K562 (cell line): ENCODE measurements around the gene NALCN.

Experiments used
- CTCF ChIP-seq, 3 experiments: IDR thresholded peaks in 2 of 3; conservative IDR thresholded peaks in 1 of 3; 2 replicates each; pipeline ENCODE4 v1.5.1; 2011 to 2012; ENCODE audit warnings: low read length in 3 of 3, mild to moderate bottlenecking in 3 of 3, control low read depth in 2 of 3, improper control_type of control experiment in 1 of 3, inconsistent platforms in 1 of 3, low read depth in 1 of 3, mixed read lengths in 1 of 3, moderate library complexity in 1 of 3; ENCODE audit not compliant: insufficient read depth in 2 of 3
- EP300 ChIP-seq: IDR thresholded peaks from 2 replicates; pipeline ENCODE4 v1.6.1; 2012; ENCODE audit warnings: low read length, improper control_type of control experiment
- FOXM1 ChIP-seq, 2 experiments: fragments of 450-650 bp in 1 of 2; sonication (generic) in 1 of 2; formaldehyde crosslinking in 1 of 2; IDR thresholded peaks; 2 replicates each; pipeline versions ENCODE4 v1.6.1 to v1.9.0; 2017 to 2022; ENCODE audit warnings: low read depth in 2 of 2, mild to moderate bottlenecking in 2 of 2, missing genetic modification reagents in 1 of 2, moderate library complexity in 1 of 2
- HDGF ChIP-seq: fragments of 450-650 bp; IDR thresholded peaks from 2 replicates; pipeline ENCODE4 v1.6.1; 2016
- POLR2A ChIP-seq: fragments of 450-650 bp; conservative IDR thresholded peaks from 2 replicates; pipeline ENCODE4 v1.6.1; 2016
- PTTG1 ChIP-seq: fragments of 450-650 bp; IDR thresholded peaks from 2 replicates; pipeline ENCODE4 v1.6.1; 2016; ENCODE audit warnings: low read depth, mild to moderate bottlenecking, missing genetic modification characterization, missing compliant biosample characterization
- UBTF ChIP-seq, 2 experiments: IDR thresholded peaks; 2 replicates each; pipeline ENCODE4 v1.6.1; 2012; ENCODE audit warnings: improper control_type of control experiment in 2 of 2, low read depth in 2 of 2, low read length in 2 of 2, borderline replicate concordance in 1 of 2
- ZC3H11A ChIP-seq: IDR thresholded peaks from 2 replicates; pipeline ENCODE4 v1.6.1; 2012; ENCODE audit warnings: low read depth, low read length, improper control_type of control experiment
- TF ChIP-seq, protein P1 (sequence below), 2 experiments: IDR thresholded peaks in 1 of 2; conservative IDR thresholded peaks in 1 of 2; 2 replicates each; pipeline ENCODE4 v1.6.1; 2016; ENCODE audit warnings: low read depth in 2 of 2, mild to moderate bottlenecking in 1 of 2, missing compliant biosample characterization in 1 of 2, missing genetic modification characterization in 1 of 2, moderate library complexity in 1 of 2
- TF ChIP-seq, protein P2 (sequence below), 2 experiments: fragments of 450-650 bp in 1 of 2; sonication (generic) in 1 of 2; formaldehyde crosslinking in 1 of 2; IDR thresholded peaks in 1 of 2; conservative IDR thresholded peaks in 1 of 2; 2 replicates each; pipeline versions ENCODE4 v1.6.1 to v1.8.1; 2016 to 2023; ENCODE audit warnings: mild to moderate bottlenecking in 2 of 2, moderate library complexity in 2 of 2, inconsistent platforms in 1 of 2, missing genetic modification reagents in 1 of 2

GRCh38 chr13:101098873-101099272 is 317.4 kb downstream of the NALCN start:
- TF ChIP-seq HDGF (no peak), UBTF (IDR thresholded peaks at IDR 0.05; ENCODE audit: borderline replicate concordance in 1 of 2, low read depth in 2 of 2, low read length in 2 of 2) (no peak), PTTG1 (tag) (no peak), POLR2A (no peak), FOXM1 (IDR thresholded peaks at IDR 0.05; ENCODE audit: low read depth) (no peak), FOXM1 (CRISPR knock-in tag; IDR thresholded peaks at IDR 0.05; ENCODE audit: low read depth) (no peak), EP300 (no peak), ZC3H11A (no peak), CTCF (IDR thresholded peaks at IDR 0.05 in 2 of 3, conservative IDR thresholded peaks at IDR 0.05 in 1 of 3; ENCODE audit: insufficient read depth in 2 of 3, low read depth in 1 of 3, low read length in 3 of 3) (no peak)
- TF ChIP-seq, protein P1, sequence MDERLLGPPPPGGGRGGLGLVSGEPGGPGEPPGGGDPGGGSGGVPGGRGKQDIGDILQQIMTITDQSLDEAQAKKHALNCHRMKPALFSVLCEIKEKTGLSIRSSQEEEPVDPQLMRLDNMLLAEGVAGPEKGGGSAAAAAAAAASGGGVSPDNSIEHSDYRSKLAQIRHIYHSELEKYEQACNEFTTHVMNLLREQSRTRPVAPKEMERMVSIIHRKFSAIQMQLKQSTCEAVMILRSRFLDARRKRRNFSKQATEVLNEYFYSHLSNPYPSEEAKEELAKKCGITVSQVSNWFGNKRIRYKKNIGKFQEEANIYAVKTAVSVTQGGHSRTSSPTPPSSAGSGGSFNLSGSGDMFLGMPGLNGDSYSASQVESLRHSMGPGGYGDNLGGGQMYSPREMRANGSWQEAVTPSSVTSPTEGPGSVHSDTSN (CRISPR knock-in tag; IDR thresholded peaks at IDR 0.05; ENCODE audit: low read depth) = no peak
- TF ChIP-seq, protein P1 (tag; conservative IDR thresholded peaks at IDR 0.05; ENCODE audit: low read depth) = no peak
- TF ChIP-seq, protein P2, sequence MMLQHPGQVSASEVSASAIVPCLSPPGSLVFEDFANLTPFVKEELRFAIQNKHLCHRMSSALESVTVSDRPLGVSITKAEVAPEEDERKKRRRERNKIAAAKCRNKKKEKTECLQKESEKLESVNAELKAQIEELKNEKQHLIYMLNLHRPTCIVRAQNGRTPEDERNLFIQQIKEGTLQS (IDR thresholded peaks at IDR 0.05) = no peak
- TF ChIP-seq, protein P2 (CRISPR knock-in tag; conservative IDR thresholded peaks at IDR 0.05) = no peak
